Right ventricle myocardium superior (tissue), 1 donor: ENCODE data around the gene STC2. TPM values are rescaled to one million over a fixed set of nuclear protein-coding genes. Genes with fewer than 3 reads are reported as not detected.
"Not testable (repeated sequence)": the region's sequence is repeated elsewhere in the genome, so short reads cannot be mapped to it uniquely, and the experiment has no call there.

ENCODE experiments used
- ATAC-seq: fragments of 200-7000 bp; cut with Tn5 transposase; one replicate; pipeline ENCODE4 v1.9.1; 2020; ENCODE audit warnings: mild to moderate bottlenecking; ENCODE audit not compliant: poor library complexity
- DNase-seq: peaks from one replicate; pipeline ENCODE4 v3.0.0-alpha.2; 2020
- intact Hi-C: fragments of 100-400 bp; cut with DNase I; formaldehyde crosslinking; loops from one replicate; pipeline ENCODE4 v1.11.2; 2022
- long read RNA-seq: library from polyadenylated mRNA; unstranded; transcript quantifications from one replicate; pipeline ENCODE4 v2.0.0, GENCODE V29; 2021
- total RNA-seq: library from RNA; stranded (reverse); fragmentation: NEBNext Ultra II Directional; extraction: Animal tissue kit (Norgen Biotek cat#: 25700); gene quantifications from one replicate; pipeline ENCODE4 v1.2.1, GENCODE V29; 2021
- donor health status: DM: no; HTN: yes; CAD: no; lungs with severe emphysema.

The STC2 gene
- 9.6 TPM for total RNA-seq
- long read RNA-seq, full-length matches to known transcripts, result 20 of 24 reads
- long read RNA-seq, partial matches to known transcripts, result 0 of 24 reads
- long read RNA-seq, other reads (novel, unspliced or antisense), result 4 of 24 reads

DNA sequence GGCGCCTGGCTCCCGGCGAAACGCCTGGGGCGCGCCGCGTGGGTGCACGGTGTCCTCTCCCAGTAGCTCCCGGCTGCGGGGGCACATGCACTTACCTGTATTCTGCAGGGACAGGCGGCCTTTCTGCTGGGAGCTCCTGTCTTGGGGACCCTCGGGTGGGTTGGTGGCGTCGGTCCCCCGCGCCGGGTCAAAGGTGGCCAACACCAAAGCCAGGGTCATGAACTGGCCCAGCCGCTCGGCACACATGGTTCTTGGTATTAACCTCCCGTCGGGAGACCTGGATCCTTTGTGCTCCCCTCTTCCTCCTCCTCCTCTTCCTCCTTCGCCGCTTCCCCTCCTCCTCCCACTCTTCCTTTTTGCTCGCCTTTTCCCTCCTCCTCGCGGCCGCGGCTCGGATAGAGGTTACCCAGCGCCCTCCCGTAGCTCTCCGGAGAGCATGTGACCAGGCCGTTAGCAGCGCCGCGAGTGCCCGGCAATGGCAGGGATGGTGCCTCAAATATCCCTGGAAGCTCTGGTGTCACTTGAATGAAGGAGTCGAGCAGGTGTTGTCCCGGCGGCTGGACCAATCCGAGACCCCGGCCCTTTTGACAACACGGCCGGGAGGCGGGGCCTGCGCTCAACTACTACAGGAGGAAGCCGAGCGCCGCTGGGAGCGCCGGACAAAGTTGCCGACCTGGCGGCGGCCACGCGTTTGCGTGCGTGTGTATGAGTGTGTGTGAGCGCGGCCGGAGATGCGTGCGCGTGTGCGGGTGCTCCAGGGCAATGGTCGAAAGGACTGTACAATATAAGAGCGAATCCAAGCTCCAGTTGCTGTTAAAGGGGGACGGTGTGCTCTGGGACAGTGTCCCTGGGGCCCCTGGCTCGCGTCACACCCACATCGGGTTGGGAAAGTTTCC lies at the start of gene STC2:
STC2 (minus strand) TSS at position 467 of the 896 bp plus-strand sequence; CDS start at position 246, 221 bp downstream.
- intact Hi-C loops, result no loop called here
- peak; percentile 78 for ATAC-seq
- peak; percentile 90 for DNase-seq

- no peak for DNase-seq
- no peak for ATAC-seq
- intact Hi-C loops, result no loop called here
These were observed 43.2 kb upstream of the STC2 start for GRCh38 chr5:173371400-173371799.

- DNase-seq, intact Hi-C loops, ATAC-seq: not testable (repeated sequence)
These were observed 35.2 kb upstream of the STC2 start for GRCh38 chr5:173363406-173363805.

DNA sequence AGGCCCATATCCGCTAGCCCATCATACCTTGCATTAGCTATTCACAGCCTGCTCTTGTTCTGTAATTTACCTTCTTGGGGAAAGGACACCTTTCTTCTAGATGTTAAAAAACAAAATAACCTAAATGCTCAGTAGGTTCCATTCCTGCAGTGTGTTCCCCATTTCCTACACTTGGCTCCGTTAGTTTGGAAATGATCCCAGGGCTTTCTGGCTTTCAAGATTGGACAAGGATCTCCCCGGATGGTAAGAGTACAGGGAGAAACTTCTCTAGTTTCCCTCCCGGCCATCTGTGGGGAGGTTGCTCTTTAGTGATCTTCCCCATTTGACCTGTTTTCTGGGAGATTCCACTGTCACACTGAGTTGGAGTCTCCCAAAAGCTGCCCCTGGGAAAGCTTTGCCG lies 27.3 kb upstream of the STC2 start:
- no peak for DNase-seq
- intact Hi-C loops, result no loop called here
- ATAC-seq, result no peak

DNA sequence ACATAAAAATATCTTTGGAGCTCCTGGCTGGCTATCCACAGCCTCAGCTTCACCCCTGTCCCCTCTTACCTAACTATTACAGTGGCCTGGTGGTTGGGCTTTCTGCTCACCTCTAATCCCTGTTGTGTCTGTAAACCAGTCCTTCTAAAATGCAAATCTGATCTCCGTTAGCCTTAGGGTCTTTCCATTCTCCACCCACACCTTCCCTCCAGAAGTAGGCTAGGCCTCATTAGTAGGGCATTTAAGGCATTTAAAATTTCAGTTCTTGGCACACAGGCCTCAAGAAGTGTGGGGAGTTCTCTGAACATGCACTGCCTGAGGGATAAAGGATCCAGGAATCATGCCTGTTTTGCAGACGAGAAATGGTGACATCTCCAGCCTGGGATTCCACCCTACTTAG lies 26.4 kb upstream of the STC2 start:
- intact Hi-C loops, result no loop called here
- ATAC-seq (no peak), DNase-seq (no peak)

- DNase-seq (no peak), ATAC-seq (peak; percentile 58)
- intact Hi-C loops, result no loop called here
These were observed 24.4 kb upstream of the STC2 start for GRCh38 chr5:173352366-173353349.

GRCh38 chr5:173342813-173343755 lies 14.9 kb upstream of the STC2 start:
- DNase-seq (no peak), ATAC-seq (no peak)
- intact Hi-C loops, result no loop called here

DNA sequence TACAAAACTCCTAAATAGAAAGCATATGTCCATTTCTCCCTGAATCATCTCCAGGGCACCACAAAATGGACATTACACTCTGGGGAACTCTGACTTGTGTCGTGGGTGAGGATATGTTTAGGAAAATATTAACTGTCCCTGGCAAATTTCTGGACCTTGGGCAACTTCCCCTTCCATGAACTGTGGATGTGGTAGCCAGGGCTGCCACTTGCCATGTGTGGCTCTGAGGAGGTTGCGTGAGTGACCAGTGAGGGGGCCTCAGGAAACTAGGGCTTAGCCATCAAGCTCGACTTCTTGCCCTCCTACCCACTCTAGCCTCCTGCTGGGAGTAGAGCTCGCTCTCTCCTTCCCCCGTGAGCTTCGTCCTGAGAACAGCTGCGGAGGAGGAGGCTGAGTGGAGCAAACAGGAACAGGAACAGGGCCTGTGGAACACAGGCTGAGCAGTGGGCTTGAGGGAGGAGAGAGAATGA lies 13.8 kb upstream of the STC2 start:
- intact Hi-C loops, result no loop called here
- ATAC-seq, result no peak
- no peak for DNase-seq

DNA sequence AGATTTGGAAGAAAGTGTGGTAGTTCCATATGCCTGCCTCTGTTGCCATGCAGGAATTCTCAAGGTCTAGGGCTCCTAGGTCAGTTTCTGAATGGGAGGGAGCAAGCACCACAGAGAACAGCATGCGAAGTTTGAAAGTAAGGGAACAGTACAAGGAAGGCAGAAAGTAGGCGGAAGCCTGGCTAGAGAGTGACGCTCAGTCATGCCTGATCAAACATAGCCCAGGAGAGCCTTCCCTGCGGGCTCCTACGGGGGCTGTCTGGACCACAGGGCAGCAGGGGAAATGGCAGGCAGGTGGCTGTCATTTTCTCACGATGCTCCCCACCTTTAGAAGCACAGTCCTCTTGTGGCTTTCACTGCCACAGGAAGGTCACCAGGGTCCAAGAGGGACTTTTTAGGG lies 12.8 kb upstream of the STC2 start:
- intact Hi-C loops, result no loop called here
- DNase-seq (no peak), ATAC-seq (no peak)

DNA sequence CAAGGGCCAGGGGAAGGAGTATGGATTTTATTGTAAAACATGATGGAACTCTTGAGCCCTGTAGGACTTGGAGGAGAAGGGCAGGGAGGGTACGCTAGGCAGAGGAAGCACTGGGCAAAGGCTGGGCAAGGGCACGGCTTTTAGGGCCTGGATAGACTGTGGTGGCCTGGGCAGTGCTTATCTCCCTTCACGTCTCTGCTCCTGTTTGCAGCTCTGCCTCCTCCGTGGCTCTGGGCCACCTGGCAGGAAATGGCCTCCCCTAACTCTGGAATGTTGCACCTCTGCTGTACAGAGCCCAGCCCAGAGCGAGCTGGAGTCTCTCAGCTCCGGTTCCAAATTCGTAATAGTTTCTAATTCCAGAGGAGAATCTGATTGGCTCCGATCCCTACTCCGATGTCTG lies 12.2 kb upstream of the STC2 start:
- ATAC-seq (peak; percentile 62), DNase-seq (no peak)
- intact Hi-C loops, result no loop called here

GRCh38 chr5:173339286-173339685 lies 11.1 kb upstream of the STC2 start:
- no peak for ATAC-seq
- no peak for DNase-seq
- intact Hi-C loops, result no loop called here

GRCh38 chr5:173338380-173339015 lies 10.3 kb upstream of the STC2 start:
- ATAC-seq (no peak), DNase-seq (no peak)
- intact Hi-C loops, result no loop called here

GRCh38 chr5:173334808-173335207 lies 6.6 kb upstream of the STC2 start:
- no peak for DNase-seq
- intact Hi-C loops, result no loop called here
- no peak for ATAC-seq

DNA sequence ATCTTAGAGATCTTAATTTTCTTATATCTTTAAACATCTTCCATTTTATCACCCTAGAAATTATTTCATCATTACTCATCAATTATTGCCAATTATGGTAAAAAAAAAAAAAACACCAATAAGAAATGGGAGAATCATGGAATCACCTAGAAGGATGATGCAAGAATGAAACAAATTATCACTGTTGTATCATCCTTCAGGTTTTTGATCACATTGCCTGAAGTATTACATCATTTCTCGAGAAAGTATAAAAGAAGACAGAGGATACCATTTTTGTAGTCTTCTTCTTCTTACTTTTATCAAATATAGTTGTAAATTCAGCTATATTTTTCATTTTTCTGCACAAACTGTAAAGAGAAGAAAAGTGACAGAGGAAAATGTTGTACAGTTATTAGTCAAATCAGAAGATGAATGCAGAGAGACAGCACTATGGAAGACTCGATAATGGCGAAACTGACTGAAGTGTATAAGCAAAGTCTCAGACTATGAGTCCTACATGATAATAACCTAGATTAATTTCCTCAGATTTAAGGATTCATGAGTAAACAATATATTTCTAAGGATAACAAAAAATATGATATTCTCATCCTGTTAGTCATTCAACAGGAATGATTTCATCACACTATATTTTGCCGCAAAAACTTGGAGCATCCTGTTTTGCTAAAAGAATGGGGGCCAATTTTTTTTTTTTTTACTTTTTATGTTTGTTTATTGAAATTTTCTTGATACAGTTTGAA lies 5.9 kb upstream of the STC2 start:
- DNase-seq, result no peak
- intact Hi-C loops, result no loop called here
- ATAC-seq, result no peak

DNA sequence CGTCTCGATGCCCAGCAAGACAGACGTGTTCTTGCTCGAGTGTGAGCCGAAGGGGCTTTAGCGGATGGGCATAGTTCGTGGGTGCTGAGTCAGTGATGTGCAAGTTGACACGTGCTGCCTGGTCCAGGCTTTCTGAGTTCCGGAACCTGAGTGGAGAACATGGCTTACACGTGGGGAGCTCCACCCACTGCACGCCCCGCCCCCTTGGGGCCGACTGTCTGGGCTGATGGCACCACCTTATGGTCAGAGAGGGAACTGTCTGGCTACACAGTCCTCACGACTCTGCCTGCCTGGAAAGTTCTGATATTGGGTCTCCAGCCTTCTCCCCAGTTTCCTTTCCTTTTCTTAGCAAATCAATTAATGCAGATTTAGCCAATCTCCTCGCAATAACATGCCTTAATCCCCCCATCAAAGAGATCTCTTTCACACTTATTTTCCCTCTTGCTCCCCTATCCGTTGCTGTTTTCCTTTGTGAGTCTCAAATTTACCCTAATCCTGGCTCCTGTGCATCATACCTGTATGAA lies 3.8 kb upstream of the STC2 start:
- DNase-seq, result peak; percentile 92
- intact Hi-C loops, result loop anchor here (1.0 kb wide), 1 partner anchor 38 kb away; no protein-coding TSS in a partner anchor
- peak; percentile 66 for ATAC-seq

DNA sequence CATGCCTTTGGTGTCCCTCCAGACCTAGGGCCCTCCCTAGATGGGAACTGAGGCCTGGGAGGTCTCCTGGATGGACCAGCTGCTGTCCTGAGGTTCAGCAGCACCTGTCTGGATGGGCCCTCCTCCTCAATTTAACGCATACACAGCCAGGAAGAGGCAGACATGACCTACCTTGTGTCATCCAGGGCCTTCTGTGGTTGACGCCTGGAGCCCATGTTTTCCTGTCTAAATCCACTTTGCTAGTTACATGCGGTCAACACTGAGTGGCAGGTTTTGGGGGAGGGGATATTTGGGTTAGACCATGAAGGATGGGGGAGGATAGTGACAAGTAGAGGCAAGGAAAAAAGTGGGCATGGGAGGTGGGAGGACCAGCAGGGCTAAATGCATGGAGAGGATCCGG lies 3.1 kb upstream of the STC2 start:
- DNase-seq (no peak), ATAC-seq (no peak)
- intact Hi-C loops, result no loop called here
